TTC549 (cell line): Measurements from ENCODE around the gene ZNF334.

Source experiments
- FAIRE-seq: peaks from 2 replicates; lab custom pipeline; 2012; peaks lifted over from hg19 to GRCh38; lab: Jason Lieb, UNC

The ZNF334 gene

DNA sequence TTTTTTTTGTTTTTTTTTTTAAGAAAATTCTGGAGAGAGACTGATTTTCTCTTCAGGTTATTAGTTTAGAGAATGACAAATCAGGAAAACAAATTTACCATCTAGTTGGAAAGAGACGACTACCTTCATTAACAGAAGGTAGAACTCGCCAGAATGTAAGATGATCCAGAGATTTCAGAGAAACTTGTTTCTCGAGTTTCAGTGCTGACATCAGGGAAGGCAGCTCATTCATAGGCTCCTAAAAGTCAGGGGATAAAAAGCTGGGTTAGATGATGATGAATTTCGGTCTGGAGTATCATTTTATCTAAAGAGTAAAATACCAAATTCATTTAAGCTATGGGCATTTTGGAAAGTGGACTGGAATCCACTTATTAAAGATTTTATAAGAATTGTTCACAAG, 27.9 kb downstream of the ZNF334 start:
- no peak for FAIRE-seq

DNA sequence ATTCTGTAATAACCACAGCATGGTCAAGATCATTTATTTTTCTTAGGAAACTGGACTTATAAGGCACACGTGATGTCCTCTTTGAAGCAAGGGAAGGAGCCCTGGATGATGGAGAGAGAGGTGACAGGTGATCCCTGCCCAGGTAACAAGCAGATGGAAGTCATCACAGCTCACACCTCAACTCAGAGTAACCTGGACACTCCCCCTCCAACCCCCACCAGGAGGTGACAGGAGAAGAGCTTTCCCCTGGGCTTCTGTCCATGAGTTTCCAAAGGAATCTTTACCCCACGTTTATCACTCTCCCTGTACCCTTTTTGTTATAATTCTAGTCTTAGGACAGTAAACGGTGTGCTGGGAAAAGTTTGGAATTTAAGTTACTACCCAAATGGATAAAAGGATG, 28.4 kb downstream of the ZNF334 start:
- no peak for FAIRE-seq

DNA sequence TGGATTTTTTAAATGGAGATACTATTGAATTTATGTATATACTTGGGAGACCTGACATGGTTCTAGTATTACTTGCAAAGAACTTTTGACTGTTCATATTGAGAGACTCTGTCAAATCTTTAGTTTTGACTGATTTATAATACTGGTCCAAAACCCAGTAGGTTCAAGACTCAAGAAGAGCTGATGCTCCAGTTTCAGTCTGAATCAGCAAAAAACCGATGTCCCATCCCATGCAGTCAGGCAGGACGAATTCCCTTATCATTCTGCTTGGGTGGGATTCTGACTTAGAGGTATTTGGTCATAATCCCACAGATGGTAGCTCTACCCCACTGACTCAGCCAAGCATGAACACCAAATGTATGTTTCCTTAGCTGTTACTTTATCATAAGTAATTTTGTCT, 29.5 kb downstream of the ZNF334 start:
- no peak for FAIRE-seq

DNA sequence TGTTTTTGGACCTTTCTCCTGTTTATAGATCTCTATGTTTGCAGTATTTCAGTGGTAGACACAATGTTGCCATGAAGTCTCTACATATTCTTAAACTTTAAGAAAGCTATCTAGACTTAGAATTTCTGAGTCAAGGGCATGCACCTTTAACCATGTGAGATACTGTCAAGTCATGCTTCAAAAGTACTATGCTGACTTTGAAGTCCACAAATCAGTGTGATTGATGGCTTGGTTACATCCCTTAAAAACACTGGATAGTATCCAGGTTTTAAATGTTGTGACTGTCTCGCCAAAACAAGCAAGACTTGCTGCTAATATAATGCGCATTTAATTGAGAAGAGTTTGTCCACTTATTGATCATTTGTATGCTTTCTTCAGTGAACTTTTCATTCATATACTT, 30.5 kb downstream of the ZNF334 start:
- FAIRE-seq = no peak

DNA sequence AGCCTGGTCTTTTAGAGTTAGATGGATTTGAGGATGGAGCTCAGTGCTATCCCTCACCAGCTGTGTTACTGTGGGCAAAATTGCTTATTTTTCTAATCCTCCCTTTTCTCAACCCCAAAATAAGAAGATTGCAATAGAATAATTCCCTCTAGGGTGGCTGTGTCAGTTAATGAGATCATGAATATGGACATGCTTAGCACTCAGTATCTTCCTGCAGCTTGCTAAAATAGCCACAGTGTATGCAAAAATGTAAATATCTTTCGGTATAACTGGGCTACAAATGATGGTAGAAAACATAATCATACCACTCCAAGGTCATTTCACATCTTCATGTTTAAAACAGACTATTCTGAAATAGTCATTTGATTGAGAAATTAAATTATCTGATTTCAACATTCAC, 35.7 kb downstream of the ZNF334 start:
- no peak for FAIRE-seq

DNA sequence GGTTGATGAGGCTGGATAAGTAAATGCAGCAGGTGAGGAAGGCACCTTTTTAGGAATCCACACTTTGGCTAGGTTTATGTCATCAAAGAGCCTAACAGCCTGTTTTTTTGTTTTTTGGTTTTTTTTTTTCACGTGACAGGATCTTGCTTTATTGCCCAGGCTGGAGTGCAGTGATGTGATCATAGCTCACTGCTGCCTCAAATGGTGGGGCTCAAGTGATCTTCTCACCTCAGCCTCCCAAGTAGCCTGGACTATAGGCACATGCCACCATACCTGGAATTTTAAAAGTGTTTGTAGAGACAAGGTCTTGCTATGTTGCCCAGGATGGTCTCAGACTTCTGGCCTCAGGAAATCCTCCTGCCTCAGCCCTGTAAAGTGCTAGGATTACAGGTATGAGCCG, 36.1 kb downstream of the ZNF334 start:
- FAIRE-seq = no peak

DNA sequence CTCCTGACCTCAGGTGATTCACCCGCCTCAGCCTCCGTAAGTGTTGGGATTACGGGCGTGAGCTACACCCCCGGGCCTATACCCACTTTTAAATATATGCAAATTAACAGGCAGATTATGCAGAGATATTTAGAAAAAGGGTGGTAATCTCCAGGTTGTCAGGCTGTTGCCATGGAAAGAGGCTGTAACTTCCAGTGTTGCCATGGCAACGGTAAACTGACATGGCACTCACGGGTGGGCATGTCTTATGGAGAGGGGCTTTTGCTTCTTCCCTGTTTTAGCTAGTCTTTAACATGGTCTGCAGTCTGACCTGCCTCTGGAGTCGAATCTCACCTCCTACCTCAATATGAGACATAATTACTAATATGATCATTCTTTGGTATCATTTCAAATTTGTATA, 44.9 kb downstream of the ZNF334 start:
- no peak for FAIRE-seq

DNA sequence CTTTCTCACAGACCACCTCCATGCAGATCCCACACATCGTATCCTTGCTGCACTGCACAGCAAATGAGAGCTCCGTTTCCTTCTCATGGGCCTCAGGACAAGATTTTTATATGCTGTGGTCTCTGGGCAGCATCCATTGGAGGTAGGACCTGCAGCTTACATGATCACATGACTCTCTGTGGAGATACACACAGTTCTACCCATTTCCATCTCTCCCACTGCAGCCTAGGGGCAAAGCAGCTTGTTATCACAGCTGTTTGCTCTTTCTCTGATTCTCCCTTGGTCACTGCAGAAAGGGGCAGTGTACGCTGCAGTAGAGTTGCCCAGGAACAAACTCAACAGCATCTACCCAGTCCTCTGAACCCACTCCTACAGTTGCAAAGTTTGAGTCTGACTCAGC, 48.9 kb downstream of the ZNF334 start:
- no peak for FAIRE-seq

DNA sequence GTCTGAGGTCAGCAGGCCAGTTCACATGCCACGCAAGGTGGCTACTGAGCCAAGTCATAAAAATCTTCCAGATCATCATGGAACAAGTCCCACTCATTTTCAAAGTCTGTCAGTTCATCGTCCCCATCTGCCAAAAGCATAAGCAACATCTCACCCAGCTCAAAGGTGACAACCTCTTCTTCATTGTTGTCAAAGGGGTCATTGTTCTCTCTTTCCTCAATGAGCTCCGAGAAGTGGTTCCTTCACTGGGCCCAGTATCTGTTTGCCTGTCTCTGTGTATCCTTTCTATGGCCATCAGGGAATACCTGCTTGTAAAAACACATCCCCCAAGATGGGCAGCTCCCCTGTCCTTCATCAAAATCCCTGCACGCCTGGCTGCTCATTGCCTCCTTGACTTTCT, 49.5 kb downstream of the ZNF334 start:
- no peak for FAIRE-seq

DNA sequence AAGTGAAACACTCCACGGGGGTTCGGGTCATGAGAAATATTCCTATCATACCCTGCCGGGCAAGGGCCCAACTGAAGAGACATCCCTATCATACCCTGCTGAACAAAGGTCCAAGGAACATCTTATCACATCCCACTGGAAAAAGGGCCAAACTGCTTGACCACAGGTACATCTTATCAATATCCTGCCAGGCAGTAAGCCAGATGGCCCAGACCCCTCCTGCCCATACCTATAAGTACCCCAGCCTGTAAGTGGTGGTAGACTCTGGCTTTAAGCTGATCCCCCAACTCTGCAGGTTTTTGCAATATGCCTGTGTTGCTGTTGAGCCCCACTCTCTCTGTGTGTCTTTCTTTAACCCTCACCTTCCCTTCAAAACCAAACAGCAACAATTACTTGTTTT, 51.6 kb downstream of the ZNF334 start:
- no peak for FAIRE-seq

DNA sequence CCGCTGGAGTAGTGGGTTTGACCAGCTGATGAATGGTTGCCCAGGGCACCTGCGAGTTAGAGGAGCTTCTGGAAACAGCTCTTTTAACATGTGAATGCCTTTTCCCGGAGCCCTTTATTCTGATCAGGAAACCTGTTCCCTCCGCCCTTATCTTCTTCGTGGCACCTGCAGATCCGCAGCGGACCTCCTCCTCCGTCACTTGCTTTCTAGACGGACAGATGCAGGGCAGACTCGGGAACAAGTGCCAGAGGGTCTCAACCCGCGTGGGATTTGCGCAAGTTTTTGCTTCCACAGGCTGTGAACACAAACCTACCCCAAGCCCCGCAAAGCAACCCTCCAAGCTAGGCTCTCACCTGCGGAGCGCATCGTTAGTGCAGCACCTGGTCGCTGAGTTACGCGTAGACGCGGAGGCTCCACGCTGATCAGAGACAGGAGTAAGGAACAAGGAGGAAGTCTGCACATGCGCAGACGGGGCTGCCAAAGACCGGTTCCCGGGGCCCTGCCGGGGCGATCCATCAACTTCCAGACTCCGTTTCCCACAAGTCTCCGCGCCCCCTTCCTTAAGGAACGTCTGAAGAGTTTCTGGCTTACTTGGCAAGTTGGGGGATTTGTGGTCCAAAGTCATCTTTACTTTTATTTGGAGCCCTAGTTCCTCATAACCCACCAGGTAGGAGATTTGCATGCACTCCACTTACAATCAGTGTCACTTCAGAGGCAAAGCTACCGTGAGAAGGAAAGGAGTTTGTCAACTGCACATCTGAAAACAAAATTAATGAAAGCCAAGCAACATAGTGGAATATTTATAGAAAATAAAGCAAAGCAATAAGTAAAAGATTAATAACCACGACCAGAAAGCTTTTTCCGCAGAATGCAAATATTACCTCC, 54.3 kb downstream of the ZNF334 start:
- FAIRE-seq = no peak

DNA sequence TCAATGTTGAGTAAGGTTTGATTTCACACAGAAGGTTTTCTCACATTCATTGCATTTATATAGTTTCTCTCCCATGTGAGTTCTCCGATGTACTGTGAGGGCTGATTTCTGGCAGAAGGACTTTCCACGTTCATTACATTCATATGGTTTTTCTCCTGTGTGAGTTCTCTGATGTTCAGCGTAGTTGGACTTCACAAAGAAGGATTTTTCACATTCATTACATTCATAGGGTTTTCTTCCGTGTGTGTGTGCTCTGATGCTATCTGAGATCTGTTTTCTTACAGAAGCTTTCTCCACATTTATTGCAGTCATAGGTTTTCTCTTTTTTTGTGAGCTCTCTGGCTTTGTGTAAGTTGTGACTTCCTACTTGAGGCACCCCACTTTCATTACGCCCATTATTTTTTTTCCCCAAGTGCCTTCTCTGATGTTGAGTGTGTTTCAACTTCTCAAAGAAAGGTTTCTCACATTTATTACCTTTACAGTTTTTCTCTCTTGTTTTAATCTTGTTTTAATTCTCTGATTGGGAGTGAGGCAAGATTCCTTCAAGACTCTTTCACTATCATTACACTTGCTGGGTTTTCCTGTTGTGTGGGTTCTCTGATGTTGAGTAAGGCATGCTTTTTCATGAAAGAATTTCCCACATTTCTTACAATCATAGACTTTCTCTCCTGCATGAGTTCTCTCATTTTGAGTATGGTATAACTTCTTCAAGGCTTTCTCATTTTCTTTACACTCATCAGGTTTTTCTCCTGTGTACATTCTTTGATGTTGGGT, 56.9 kb downstream of the ZNF334 start:
- no peak for FAIRE-seq

DNA sequence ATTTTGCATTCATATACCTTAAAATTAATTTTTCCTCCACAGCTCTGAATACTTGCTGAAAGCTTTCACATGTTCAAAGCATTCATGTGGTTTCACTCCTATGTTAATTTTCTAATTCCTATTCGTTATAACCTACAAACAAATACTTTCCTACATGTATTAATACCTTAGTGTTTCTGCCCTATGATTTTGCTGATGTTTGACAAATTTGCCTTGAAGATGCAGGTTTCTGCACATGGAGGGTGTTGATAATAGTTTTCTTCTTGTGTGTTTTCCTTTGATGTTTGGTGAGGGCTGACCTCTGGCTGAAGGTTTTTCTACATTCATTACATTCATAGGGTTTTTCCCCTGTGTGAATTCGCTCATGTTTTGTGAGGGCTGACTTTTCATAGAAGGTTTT, 57.6 kb downstream of the ZNF334 start:
- no peak for FAIRE-seq
